HepG2 (cell line): ENCODE results near the gene ILKAP. TPM values are rescaled to one million over a fixed set of nuclear protein-coding genes. Genes with fewer than 3 reads are reported as not detected.

Experiments used
- ATF2 ChIP-seq: sonication (generic); formaldehyde crosslinking; IDR thresholded peaks from 2 replicates; pipeline ENCODE4 v1.4.0; 2020; ENCODE audit warnings: missing genetic modification reagents
- CBFB ChIP-seq: sonication (generic); formaldehyde crosslinking; IDR thresholded peaks from 2 replicates; pipeline ENCODE4 v1.4.0; 2020; ENCODE audit warnings: missing genetic modification reagents
- CEBPZ ChIP-seq: IDR thresholded peaks from 2 replicates; pipeline ENCODE4 v1.6.1; 2012; ENCODE audit warnings: low read length, improper control_type of control experiment
- CSRNP1 ChIP-seq: sonication (generic); formaldehyde crosslinking; IDR thresholded peaks from 2 replicates; pipeline ENCODE4 v1.8.1; 2023; ENCODE audit warnings: mild to moderate bottlenecking, missing genetic modification reagents
- HOXA5 ChIP-seq: sonication (generic); formaldehyde crosslinking; IDR thresholded peaks from 2 replicates; pipeline ENCODE4 v1.4.0; 2020; ENCODE audit warnings: missing genetic modification reagents
- KLF9 ChIP-seq: IDR thresholded peaks from 2 replicates; pipeline ENCODE4 v1.6.1; 2016; ENCODE audit warnings: low read depth
- MAFK ChIP-seq, 2 experiments: IDR thresholded peaks in 1 of 2; conservative IDR thresholded peaks in 1 of 2; 2 replicates each; pipeline ENCODE4 v1.6.1; 2011; ENCODE audit warnings: improper control_type of control experiment in 2 of 2, low read length in 2 of 2
- MXD3 ChIP-seq: IDR thresholded peaks from 2 replicates; pipeline ENCODE4 v1.6.1; 2016; ENCODE audit warnings: mild to moderate bottlenecking, missing biosample characterization, missing genetic modification reagents
- RFXANK ChIP-seq: IDR thresholded peaks from 2 replicates; pipeline ENCODE4 v1.6.1; 2016
- ZBTB10 ChIP-seq: sonication (generic); formaldehyde crosslinking; IDR thresholded peaks from 2 replicates; pipeline ENCODE4 v1.4.0; 2020; ENCODE audit warnings: missing genetic modification reagents, borderline replicate concordance
- ZBTB37 ChIP-seq: sonication (generic); formaldehyde crosslinking; IDR thresholded peaks from 2 replicates; pipeline ENCODE4 v1.4.0; 2020; ENCODE audit warnings: mild to moderate bottlenecking, missing genetic modification reagents
- ZFX ChIP-seq: sonication (generic); formaldehyde crosslinking; IDR thresholded peaks from 2 replicates; pipeline ENCODE4 v1.4.0; 2020; ENCODE audit warnings: mild to moderate bottlenecking, low read depth, missing genetic modification reagents, moderate library complexity
- ZNF276 ChIP-seq: sonication (generic); formaldehyde crosslinking; IDR thresholded peaks from 2 replicates; pipeline ENCODE4 v1.4.0; 2020; ENCODE audit warnings: mild to moderate bottlenecking, low read depth, missing genetic modification reagents
- ZNF530 ChIP-seq: sonication (generic); formaldehyde crosslinking; IDR thresholded peaks from 2 replicates; pipeline ENCODE4 v1.5.0; 2020; ENCODE audit warnings: low read depth, mild to moderate bottlenecking, missing genetic modification reagents
- polyA plus RNA-seq, 8 experiments: library from polyadenylated mRNA; depleted of rRNA in 3 of 8; stranded (reverse) in 7 of 8; unstranded in 1 of 8; fragments of >200 nt; fragmentation: Illumina TruSeq in 4 of 8; extraction: Trizol in 4 of 8; gene quantifications; 2 replicates each; pipeline versions ENCODE4 v1.2.1 to v1.2.3, GENCODE V29; 2011 to 2016; ENCODE audit warnings: low read depth in 4 of 8, missing spikeins in 1 of 8, mixed read lengths in 1 of 8; ENCODE audit not compliant: insufficient read depth in 1 of 8
- total RNA-seq, 5 experiments: library from RNA; depleted of rRNA; stranded (reverse); fragments of >200 nt; fragmentation: Illumina TruSeq; extraction: Trizol; gene quantifications; 2 replicates each; pipeline ENCODE4 v1.2.3, GENCODE V29; 2016; ENCODE audit warnings: low read depth in 1 of 5

The ILKAP gene
- total and polyA plus RNA-seq, 2 of the 13 experiments (the other 11 are each of a cell fraction or from before 2014, with no cell fraction given): 29.6 to 33.1 TPM

GRCh38 chr2:238203094-238203972, at the start of gene ILKAP (continued):
- TF ChIP-seq CEBPZ: no peak
- peak; percentile 76 for TF ChIP-seq CSRNP1 (CRISPR knock-in tag)
- TF ChIP-seq ZNF276 (CRISPR knock-in tag): no peak
- TF ChIP-seq CBFB (CRISPR knock-in tag): peak; percentile 10; the same call in 1 of the 2 replicates
- TF ChIP-seq HOXA5: no peak
- TF ChIP-seq MAFK (conservative IDR thresholded peaks at IDR 0.05 in 1 of 2, IDR thresholded peaks at IDR 0.05 in 1 of 2; ENCODE audit: low read length in 2 of 2): no peak
- TF ChIP-seq ZNF530 (CRISPR knock-in tag): no peak
- 0 out of 2 replicates have a peak, but pooled peaks have one; percentile 47 for TF ChIP-seq KLF9 (CRISPR knock-in tag)
- TF ChIP-seq RFXANK: no peak
- no peak for TF ChIP-seq ZBTB37 (CRISPR knock-in tag)
- TF ChIP-seq MXD3 (CRISPR knock-in tag): 0 out of 2 replicates have a peak, but pooled peaks have one; percentile 15
- peak; percentile 22; the same call in 1 of the 2 replicates for TF ChIP-seq ZBTB10
- peak; percentile 66; the same call in 1 of the 2 replicates for TF ChIP-seq ZFX (CRISPR knock-in tag)
- TF ChIP-seq ATF2: no peak
